AG10803 (cell line): Measurements from ENCODE around the gene BRD4.

Source experiments
- DNase-seq: peaks from one replicate; pipeline ENCODE4 v3.0.0; 2010; ENCODE audit warnings: low read depth
- H3K4me3 ChIP-seq: 2 replicates; pipeline ENCODE4 v1.5.1; 2011; ENCODE audit warnings: mild to moderate bottlenecking, low read length, control low read depth
- CTCF ChIP-seq: conservative IDR thresholded peaks from 2 replicates; pipeline ENCODE4 v1.5.1; 2011; ENCODE audit warnings: mild to moderate bottlenecking, low read length, control low read depth, inconsistent platforms

Gene BRD4

GRCh38 chr19:15255359-15255990 is 76.9 kb downstream of the BRD4 start:
- TF ChIP-seq CTCF, result no peak
- no peak for DNase-seq
- H3K4me3 ChIP-seq, result no peak overlapping the region

- H3K4me3 ChIP-seq, result no peak overlapping the region
- TF ChIP-seq CTCF, result no peak
- DNase-seq, result no peak
These were observed 77.8 kb downstream of the BRD4 start for GRCh38 chr19:15254547-15254946.

GRCh38 chr19:15253513-15253912 is 78.8 kb downstream of the BRD4 start:
- H3K4me3 ChIP-seq, result no peak overlapping the region
- DNase-seq, result no peak
- no peak for TF ChIP-seq CTCF

GRCh38 chr19:15253061-15253460 is 79.3 kb downstream of the BRD4 start:
- TF ChIP-seq CTCF, result no peak
- no peak for DNase-seq
- H3K4me3 ChIP-seq, result no peak overlapping the region

- peak; percentile 76 for DNase-seq
- H3K4me3 ChIP-seq, result no peak overlapping the region
- peak; percentile 51 for TF ChIP-seq CTCF
These were observed 79.8 kb downstream of the BRD4 start for GRCh38 chr19:15252398-15253018.

- H3K4me3 ChIP-seq, result peak overlapping the region; percentile 34
- DNase-seq, result peak; percentile 98
These were observed 80.5 kb downstream of the BRD4 start for GRCh38 chr19:15251749-15252397.

More at GRCh38 chr19:15251749-15252397, 80.5 kb downstream of the BRD4 start:
- TF ChIP-seq CTCF, result peak; percentile 70
